GM12801 (cell line): ENCODE data around the gene TOMM40L.

Source experiments
- CTCF ChIP-seq: IDR thresholded peaks from one replicate; pipeline ENCODE4 v1.5.1; 2011; ENCODE audit warnings: control low read depth; ENCODE audit not compliant: insufficient read length; ENCODE audit errors: extremely low read depth

The TOMM40L gene

GRCh38 chr1:161235957-161236775 lies 10.3 kb downstream of the TOMM40L start:
- no peak for TF ChIP-seq CTCF

- no peak for TF ChIP-seq CTCF
Observed at GRCh38 chr1:161238039-161238473, 12.2 kb downstream of the TOMM40L start, which contains the start of gene NR1I3. TSS of gene NR1I3 (minus strand) at chr1:161238203. CDS start at chr1:161236565, 1,638 bp downstream.

GRCh38 chr1:161241682-161242081 lies 15.8 kb downstream of the TOMM40L start:
- no peak for TF ChIP-seq CTCF

- TF ChIP-seq CTCF: no peak
Observed at GRCh38 chr1:161242313-161242712, 16.5 kb downstream of the TOMM40L start.

- no peak for TF ChIP-seq CTCF
Observed at GRCh38 chr1:161244888-161245287, 19.0 kb downstream of the TOMM40L start.

GRCh38 chr1:161250829-161251228 lies 25.0 kb downstream of the TOMM40L start:
- no peak for TF ChIP-seq CTCF

GRCh38 chr1:161251579-161251978 lies 25.7 kb downstream of the TOMM40L start:
- no peak for TF ChIP-seq CTCF
